Tibial nerve (tissue), 4 donors: ENCODE data around the gene FER.

Source experiments
- EP300 ChIP-seq, 2 donors: sonication (generic); formaldehyde crosslinking; IDR thresholded peaks; one replicate each; pipeline ENCODE4 v1.6.1; 2017; ENCODE audit warnings: antibody characterized with exemption in 2 of 2, mild to moderate bottlenecking in 1 of 2
- POLR2A ChIP-seq, 2 donors: fragments of 450-650 bp; IDR thresholded peaks; one replicate each; pipeline ENCODE4 v1.6.1; 2017; ENCODE audit warnings: antibody characterized with exemption in 2 of 2, mild to moderate bottlenecking in 2 of 2, moderate library complexity in 2 of 2
- TF ChIP-seq, protein P1 (sequence below), 5 experiments: fragments of 200-600 bp in 3 of 5; fragments of 450-650 bp in 2 of 5; sonication (generic) in 3 of 5; IDR thresholded peaks; one replicate each; pipeline ENCODE4 v1.5.1; 2016 to 2019; ENCODE audit warnings: antibody characterized with exemption in 5 of 5, mild to moderate bottlenecking in 3 of 5, moderate library complexity in 2 of 5

DNA sequence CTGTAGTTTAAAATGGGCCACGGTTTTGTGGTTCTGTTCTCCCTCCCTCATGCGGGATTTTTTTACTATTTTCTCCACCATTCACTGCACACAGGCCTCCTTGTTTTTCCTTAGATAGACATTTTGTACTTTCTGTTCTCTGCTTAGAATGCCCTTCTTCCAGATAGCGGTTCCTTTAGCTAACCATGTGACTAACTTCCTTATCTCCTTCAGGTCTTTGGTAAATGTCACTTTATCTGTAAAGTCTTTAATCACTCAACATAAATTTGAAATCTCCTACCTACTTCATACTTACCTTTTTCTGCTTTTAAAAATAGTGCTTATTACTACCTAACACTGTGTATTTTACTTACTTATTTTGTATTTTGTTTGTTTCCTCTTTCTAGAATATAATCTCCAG lies 15.0 kb downstream of the FER start:
- TF ChIP-seq POLR2A (IDR thresholded peaks at IDR 0.05): no peak
- TF ChIP-seq, protein P1, sequence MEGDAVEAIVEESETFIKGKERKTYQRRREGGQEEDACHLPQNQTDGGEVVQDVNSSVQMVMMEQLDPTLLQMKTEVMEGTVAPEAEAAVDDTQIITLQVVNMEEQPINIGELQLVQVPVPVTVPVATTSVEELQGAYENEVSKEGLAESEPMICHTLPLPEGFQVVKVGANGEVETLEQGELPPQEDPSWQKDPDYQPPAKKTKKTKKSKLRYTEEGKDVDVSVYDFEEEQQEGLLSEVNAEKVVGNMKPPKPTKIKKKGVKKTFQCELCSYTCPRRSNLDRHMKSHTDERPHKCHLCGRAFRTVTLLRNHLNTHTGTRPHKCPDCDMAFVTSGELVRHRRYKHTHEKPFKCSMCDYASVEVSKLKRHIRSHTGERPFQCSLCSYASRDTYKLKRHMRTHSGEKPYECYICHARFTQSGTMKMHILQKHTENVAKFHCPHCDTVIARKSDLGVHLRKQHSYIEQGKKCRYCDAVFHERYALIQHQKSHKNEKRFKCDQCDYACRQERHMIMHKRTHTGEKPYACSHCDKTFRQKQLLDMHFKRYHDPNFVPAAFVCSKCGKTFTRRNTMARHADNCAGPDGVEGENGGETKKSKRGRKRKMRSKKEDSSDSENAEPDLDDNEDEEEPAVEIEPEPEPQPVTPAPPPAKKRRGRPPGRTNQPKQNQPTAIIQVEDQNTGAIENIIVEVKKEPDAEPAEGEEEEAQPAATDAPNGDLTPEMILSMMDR (IDR thresholded peaks at IDR 0.05): no peak
- TF ChIP-seq EP300 (IDR thresholded peaks at IDR 0.05): no peak
